ENCODE measurements around the gene SPATA46. TPM values are rescaled to one million over a fixed set of nuclear protein-coding genes. Genes with fewer than 3 reads are reported as not detected.

Gene SPATA46
- total RNA-seq, 2 experiments from 2014 or later, result not detected

GRCh38 chr1:162333991-162334390 is 42.7 kb downstream of the SPATA46 start:
- Mint-ChIP-seq H3K27me3 (no peaks in the 10 kb centered on the region), H3K4me3 (no peak overlapping the region), H3K9me3 (no peaks in the 10 kb centered on the region), H3K36me3 (no peaks in the 10 kb centered on the region), H3K4me1 (no peaks in the 10 kb centered on the region), H3K27ac (no peak overlapping the region)
- DNase-seq, result no peak

GRCh38 chr1:162329826-162330225 is 46.8 kb downstream of the SPATA46 start:
- no peak for DNase-seq
- Mint-ChIP-seq H3K4me3 (no peak overlapping the region), H3K36me3 (no peaks in the 10 kb centered on the region), H3K4me1 (no peaks in the 10 kb centered on the region), H3K27me3 (no peaks in the 10 kb centered on the region), H3K27ac (no peak overlapping the region), H3K9me3 (no peaks in the 10 kb centered on the region)

- Mint-ChIP-seq H3K9me3 (no peaks in the 10 kb centered on the region), H3K27me3 (no peaks in the 10 kb centered on the region)
Observed at GRCh38 chr1:162328512-162328911, 48.1 kb downstream of the SPATA46 start.

GRCh38 chr1:162327788-162328165 is 48.9 kb downstream of the SPATA46 start:
- no peak for DNase-seq
- Mint-ChIP-seq H3K9me3 (no peaks in the 10 kb centered on the region), H3K36me3 (no peaks in the 10 kb centered on the region)

More at GRCh38 chr1:162328512-162328911, 48.1 kb downstream of the SPATA46 start:
- Mint-ChIP-seq H3K27ac (no peak overlapping the region), H3K4me1 (no peaks in the 10 kb centered on the region), H3K36me3 (no peaks in the 10 kb centered on the region), H3K4me3 (no peak overlapping the region)
- no peak for DNase-seq

GRCh38 chr1:162327144-162327787 is 49.4 kb downstream of the SPATA46 start:
- Mint-ChIP-seq H3K9me3 (no peaks in the 10 kb centered on the region), H3K4me1 (no peaks in the 10 kb centered on the region), H3K27me3 (no peaks in the 10 kb centered on the region), H3K36me3 (no peaks in the 10 kb centered on the region), H3K4me3 (no peak overlapping the region), H3K27ac (no peak overlapping the region)
- no peak for DNase-seq

More at GRCh38 chr1:162327788-162328165, 48.9 kb downstream of the SPATA46 start:
- Mint-ChIP-seq H3K4me3 (no peak overlapping the region), H3K27me3 (no peaks in the 10 kb centered on the region), H3K27ac (no peak overlapping the region), H3K4me1 (no peaks in the 10 kb centered on the region)

- no peak overlapping the region for H3K4me3 Mint-ChIP-seq
- no peaks in the 10 kb centered on the region for H3K36me3 Mint-ChIP-seq
- no peak overlapping the region for H3K27ac Mint-ChIP-seq
- no peaks in the 10 kb centered on the region for H3K27me3 Mint-ChIP-seq
- no peak for DNase-seq
- H3K9me3 Mint-ChIP-seq, result no peaks in the 10 kb centered on the region
- H3K4me1 Mint-ChIP-seq, result no peaks in the 10 kb centered on the region
Observed at GRCh38 chr1:162326559-162326958, 50.1 kb downstream of the SPATA46 start.

- Mint-ChIP-seq H3K36me3 (no peaks in the 10 kb centered on the region), H3K27ac (no peak overlapping the region), H3K4me1 (no peaks in the 10 kb centered on the region), H3K27me3 (peaks cover 8% of the 10 kb centered on the region), H3K9me3 (no peaks in the 10 kb centered on the region), H3K4me3 (no peak overlapping the region)
- DNase-seq, result no peak
Observed at GRCh38 chr1:162324396-162324795, 52.3 kb downstream of the SPATA46 start.

Other genes starting within 250 kb of the SPATA46 start
- under 1 TPM; 0.14 to 0.44 TPM for gene C1orf226, start 4.9 kb upstream of the SPATA46 start, total RNA-seq
- not detected for gene SH2D1B, start 35.3 kb upstream of the SPATA46 start, total RNA-seq
- 10 to 100 TPM; 58.8 to 58.9 TPM for gene UHMK1, start 121.0 kb upstream of the SPATA46 start, total RNA-seq
- 10 to 100 TPM; 48.5 to 50.5 TPM for gene UAP1, start 184.9 kb upstream of the SPATA46 start, total RNA-seq